PC-3 (cell line): Measurements from ENCODE around the gene MFAP1.

Experiments used
- EZH2 ChIP-seq: fragments of 300-600 bp; sonication (generic); IDR thresholded peaks from one replicate; pipeline ENCODE4 v1.6.1; 2017; ENCODE audit warnings: antibody characterized with exemption, mild to moderate bottlenecking, low read length; ENCODE audit not compliant: unreplicated experiment
- TF ChIP-seq, protein P1 (sequence below): fragments of 300-600 bp; sonication (generic); conservative IDR thresholded peaks from 2 replicates; pipeline ENCODE4 v1.5.1; 2017; ENCODE audit warnings: antibody characterized with exemption, low read depth, mild to moderate bottlenecking, low read length

DNA sequence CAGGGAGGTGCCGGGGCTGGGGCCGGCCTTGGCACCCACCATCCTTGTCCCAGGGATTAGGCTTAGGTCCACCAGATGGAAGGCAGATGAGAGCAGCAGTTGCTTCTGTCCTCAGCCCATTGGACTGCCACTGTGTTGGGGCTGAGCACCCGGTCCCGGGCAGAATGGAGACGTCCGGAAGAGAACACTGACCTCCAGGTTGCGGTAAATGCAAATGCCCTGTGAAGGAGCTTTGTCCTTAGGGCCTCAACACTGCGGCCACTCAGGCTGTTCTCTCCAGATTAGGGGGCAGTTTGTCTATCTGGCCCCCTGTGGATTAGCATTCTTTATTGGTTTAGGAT is 24.6 kb downstream of the MFAP1 start, which contains the start of gene SERINC4:
- TF ChIP-seq, protein P1, sequence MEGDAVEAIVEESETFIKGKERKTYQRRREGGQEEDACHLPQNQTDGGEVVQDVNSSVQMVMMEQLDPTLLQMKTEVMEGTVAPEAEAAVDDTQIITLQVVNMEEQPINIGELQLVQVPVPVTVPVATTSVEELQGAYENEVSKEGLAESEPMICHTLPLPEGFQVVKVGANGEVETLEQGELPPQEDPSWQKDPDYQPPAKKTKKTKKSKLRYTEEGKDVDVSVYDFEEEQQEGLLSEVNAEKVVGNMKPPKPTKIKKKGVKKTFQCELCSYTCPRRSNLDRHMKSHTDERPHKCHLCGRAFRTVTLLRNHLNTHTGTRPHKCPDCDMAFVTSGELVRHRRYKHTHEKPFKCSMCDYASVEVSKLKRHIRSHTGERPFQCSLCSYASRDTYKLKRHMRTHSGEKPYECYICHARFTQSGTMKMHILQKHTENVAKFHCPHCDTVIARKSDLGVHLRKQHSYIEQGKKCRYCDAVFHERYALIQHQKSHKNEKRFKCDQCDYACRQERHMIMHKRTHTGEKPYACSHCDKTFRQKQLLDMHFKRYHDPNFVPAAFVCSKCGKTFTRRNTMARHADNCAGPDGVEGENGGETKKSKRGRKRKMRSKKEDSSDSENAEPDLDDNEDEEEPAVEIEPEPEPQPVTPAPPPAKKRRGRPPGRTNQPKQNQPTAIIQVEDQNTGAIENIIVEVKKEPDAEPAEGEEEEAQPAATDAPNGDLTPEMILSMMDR, result no peak
- no peak for TF ChIP-seq EZH2
